Measurements from ENCODE around the gene RALGAPA1.

Gene RALGAPA1

DNA sequence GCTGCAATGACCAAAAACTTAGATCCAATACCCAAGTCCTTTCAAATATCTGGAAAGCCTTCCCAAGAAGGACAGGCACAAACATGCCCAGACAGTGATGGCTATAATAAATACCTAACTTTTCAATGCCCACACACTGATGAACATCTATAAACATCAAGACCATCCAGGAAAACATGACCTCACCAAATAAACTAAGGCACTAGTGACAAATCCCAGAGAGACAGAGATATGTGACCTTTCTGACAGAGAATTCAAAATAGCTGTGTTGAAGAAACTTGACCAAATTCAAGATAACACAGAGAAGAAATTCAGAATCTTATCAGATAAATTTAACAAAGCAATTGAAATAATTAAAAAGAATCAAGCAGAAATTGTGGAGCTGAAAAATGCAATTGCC, 313.8 kb downstream of the RALGAPA1 start:
- no peak for DNase-seq (ENCODE audit: low read depth)
- TF ChIP-seq, protein P1, sequence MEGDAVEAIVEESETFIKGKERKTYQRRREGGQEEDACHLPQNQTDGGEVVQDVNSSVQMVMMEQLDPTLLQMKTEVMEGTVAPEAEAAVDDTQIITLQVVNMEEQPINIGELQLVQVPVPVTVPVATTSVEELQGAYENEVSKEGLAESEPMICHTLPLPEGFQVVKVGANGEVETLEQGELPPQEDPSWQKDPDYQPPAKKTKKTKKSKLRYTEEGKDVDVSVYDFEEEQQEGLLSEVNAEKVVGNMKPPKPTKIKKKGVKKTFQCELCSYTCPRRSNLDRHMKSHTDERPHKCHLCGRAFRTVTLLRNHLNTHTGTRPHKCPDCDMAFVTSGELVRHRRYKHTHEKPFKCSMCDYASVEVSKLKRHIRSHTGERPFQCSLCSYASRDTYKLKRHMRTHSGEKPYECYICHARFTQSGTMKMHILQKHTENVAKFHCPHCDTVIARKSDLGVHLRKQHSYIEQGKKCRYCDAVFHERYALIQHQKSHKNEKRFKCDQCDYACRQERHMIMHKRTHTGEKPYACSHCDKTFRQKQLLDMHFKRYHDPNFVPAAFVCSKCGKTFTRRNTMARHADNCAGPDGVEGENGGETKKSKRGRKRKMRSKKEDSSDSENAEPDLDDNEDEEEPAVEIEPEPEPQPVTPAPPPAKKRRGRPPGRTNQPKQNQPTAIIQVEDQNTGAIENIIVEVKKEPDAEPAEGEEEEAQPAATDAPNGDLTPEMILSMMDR (IDR thresholded peaks at IDR 0.05; ENCODE audit: low read length, missing control alignments), result no peak
- H3K4me3 ChIP-seq (replicated peaks; ENCODE audit: low read depth, low read length), result no peak overlapping the region

DNA sequence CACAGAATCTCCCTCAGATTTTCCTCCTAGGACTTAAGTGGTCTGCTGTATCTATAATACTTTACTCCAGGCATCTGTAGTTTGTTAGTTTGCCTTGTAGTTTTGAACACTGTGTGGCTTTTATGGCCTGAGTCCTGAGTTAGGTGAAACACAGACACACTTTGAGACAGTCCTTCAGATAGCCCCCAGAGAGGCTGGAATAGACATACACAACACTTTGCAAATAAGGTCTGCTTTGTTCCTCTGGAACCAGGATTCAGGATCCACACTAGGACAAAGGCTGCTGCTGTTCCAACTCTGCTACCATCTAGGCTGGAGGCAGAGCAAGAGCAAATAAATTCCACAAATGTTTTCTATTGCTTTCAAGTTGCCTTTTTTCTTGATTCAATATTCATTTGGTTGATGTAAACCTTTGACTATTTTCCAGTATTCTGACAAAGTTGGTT, 316.5 kb downstream of the RALGAPA1 start:
- no peak for DNase-seq (ENCODE audit: low read depth)
- TF ChIP-seq, protein P1 (IDR thresholded peaks at IDR 0.05; ENCODE audit: low read length, missing control alignments), result no peak
- no peak overlapping the region for H3K4me3 ChIP-seq (replicated peaks; ENCODE audit: low read depth, low read length)
